BLaER1 treated with 17β-estradiol and CSF1 and Interleukin-3, amounts not matched to agents 10 nM and 100 nM (cell line): Measurements from ENCODE around the gene MVD.

Experiments used
- H3K27ac ChIP-seq, 11 experiments: shearing (Covaris generic); formaldehyde crosslinking; 2 replicates each; pipeline ENCODE4 v1.8.1; 2022
- H3K27me3 ChIP-seq, 11 experiments: shearing (Covaris generic); formaldehyde crosslinking; 2 replicates each; pipeline ENCODE4 v1.8.1; 2022
- H3K36me3 ChIP-seq, 11 experiments: shearing (Covaris generic); formaldehyde crosslinking; 2 replicates each; pipeline ENCODE4 v1.8.1; 2022
- H3K4me1 ChIP-seq, 10 experiments: shearing (Covaris generic); formaldehyde crosslinking; 2 replicates each; pipeline ENCODE4 v1.8.1; 2022
- H3K4me2 ChIP-seq, 11 experiments: shearing (Covaris generic); formaldehyde crosslinking; 2 replicates each; pipeline ENCODE4 v1.8.1; 2022
- H3K4me3 ChIP-seq, 10 experiments: shearing (Covaris generic); formaldehyde crosslinking; 2 replicates each; pipeline ENCODE4 v1.8.1; 2022
- H3K9ac ChIP-seq, 11 experiments: shearing (Covaris generic); formaldehyde crosslinking; 2 replicates each; pipeline ENCODE4 v1.8.1; 2022
- H3K9me3 ChIP-seq, 11 experiments: shearing (Covaris generic); formaldehyde crosslinking; replicated peaks in 1 of 11; 2 replicates each; pipeline ENCODE4 v1.8.1; 2022
- H4K20me1 ChIP-seq, 11 experiments: shearing (Covaris generic); formaldehyde crosslinking; 2 replicates each; pipeline ENCODE4 v1.8.1; 2022
- Cebpa-rat ChIP-seq, 11 experiments: shearing (Covaris generic); IDR thresholded peaks; 2 replicates each; pipeline ENCODE4 v1.8.1; 2022

Gene MVD

DNA sequence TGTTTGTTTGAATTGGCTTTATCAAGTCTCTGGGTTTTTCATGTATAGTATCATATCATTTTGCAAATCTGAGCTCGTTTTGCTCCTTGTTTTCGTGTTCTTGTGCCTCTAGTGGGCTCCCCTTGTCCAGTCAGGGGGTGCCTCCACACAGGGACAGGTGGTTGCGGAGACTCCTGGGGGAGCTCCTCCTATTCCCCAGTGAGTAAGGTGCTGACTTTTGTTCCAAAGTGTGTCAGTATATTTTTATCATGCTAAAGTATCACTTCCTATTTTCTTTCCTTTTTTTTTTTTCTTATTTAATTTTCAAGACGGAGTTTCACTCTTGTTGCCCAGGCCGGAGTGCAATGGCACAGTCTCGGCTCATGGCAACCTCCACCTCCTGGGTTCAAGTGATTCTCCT lies 54.8 kb downstream of the MVD start:
- no peak overlapping the region for H3K4me3 ChIP-seq
- H3K4me2 ChIP-seq: peak overlapping the region; percentile 55 to 79 (median 68)
- no peaks in the 10 kb centered on the region for H3K9me3 ChIP-seq
- H3K27ac ChIP-seq: 0 out of 22 replicates have a peak overlapping the region, but pooled peaks of 3 of the 11 experiments have one; percentile 2 to 34 (median 15)
- peak overlapping the region in 5 of 11 experiments; percentile 21 to 56 (median 30); a peak in 6 of 22 replicates for H3K9ac ChIP-seq
- peaks cover 76 to 99% (median 95%) of the 10 kb centered on the region in 11 experiments for H3K36me3 ChIP-seq
- H3K4me1 ChIP-seq: peaks cover 16 to 48% (median 44%) of the 10 kb centered on the region in 10 experiments
- TF ChIP-seq Cebpa-rat (IDR thresholded peaks at IDR 0.05): no peak
- H3K27me3 ChIP-seq: no peaks in the 10 kb centered on the region
- H4K20me1 ChIP-seq: peaks cover 38 to 88% (median 64%) of the 10 kb centered on the region in 11 experiments; a peak in 21 of 22 replicates

DNA sequence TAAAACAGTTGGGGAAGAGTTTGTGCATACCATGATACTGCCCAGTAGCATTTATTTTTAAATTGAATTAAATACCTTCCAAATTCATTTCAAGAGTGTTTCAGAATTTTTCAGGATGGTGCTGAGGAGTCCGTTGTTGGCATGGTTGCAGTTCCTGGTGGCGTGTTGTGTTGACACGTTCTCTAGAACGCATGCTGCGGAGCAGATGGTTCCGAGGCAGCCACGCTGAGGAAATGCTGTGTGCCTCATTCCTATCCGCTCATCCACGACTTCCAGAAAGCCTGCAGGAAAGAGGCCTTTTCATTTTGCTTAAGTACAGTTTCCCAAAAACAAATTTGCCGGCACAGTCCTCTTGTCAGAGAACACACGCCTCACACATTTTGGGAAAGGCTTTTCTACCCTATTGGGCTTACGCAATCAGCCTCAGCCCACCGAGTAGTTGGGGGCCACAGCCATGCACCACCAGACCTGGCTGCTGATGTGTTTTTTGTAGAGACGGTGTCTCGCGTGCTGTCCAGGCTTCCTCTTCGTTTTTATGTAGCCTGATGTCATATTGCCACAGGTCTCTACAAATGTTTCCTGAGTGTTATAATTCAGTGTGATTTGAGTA lies 56.6 kb downstream of the MVD start:
- peak in 5 of 11 experiments; percentile 49 to 76 (median 59); a peak in 6 of 22 replicates for TF ChIP-seq Cebpa-rat (IDR thresholded peaks at IDR 0.05)
- H3K36me3 ChIP-seq: peaks cover 74 to 99% (median 95%) of the 10 kb centered on the region in 11 experiments
- peak overlapping the region in 3 of 11 experiments; percentile 7 to 9 (median 8); a peak in 1 of 22 replicates for H3K27ac ChIP-seq
- H3K4me2 ChIP-seq: peak overlapping the region in 9 of 11 experiments; percentile 44 to 78 (median 68); a peak in 17 of 22 replicates
- no peak overlapping the region for H3K4me3 ChIP-seq
- no peaks in the 10 kb centered on the region for H3K27me3 ChIP-seq
- H3K9ac ChIP-seq: 0 out of 22 replicates have a peak overlapping the region, but pooled peaks of 1 of the 11 experiments have one; percentile 41
- peaks cover 40 to 88% (median 68%) of the 10 kb centered on the region in 11 experiments; a peak in 20 of 22 replicates for H4K20me1 ChIP-seq
- H3K9me3 ChIP-seq: no peaks in the 10 kb centered on the region
- H3K4me1 ChIP-seq: peaks cover 18 to 57% (median 52%) of the 10 kb centered on the region in 10 experiments

DNA sequence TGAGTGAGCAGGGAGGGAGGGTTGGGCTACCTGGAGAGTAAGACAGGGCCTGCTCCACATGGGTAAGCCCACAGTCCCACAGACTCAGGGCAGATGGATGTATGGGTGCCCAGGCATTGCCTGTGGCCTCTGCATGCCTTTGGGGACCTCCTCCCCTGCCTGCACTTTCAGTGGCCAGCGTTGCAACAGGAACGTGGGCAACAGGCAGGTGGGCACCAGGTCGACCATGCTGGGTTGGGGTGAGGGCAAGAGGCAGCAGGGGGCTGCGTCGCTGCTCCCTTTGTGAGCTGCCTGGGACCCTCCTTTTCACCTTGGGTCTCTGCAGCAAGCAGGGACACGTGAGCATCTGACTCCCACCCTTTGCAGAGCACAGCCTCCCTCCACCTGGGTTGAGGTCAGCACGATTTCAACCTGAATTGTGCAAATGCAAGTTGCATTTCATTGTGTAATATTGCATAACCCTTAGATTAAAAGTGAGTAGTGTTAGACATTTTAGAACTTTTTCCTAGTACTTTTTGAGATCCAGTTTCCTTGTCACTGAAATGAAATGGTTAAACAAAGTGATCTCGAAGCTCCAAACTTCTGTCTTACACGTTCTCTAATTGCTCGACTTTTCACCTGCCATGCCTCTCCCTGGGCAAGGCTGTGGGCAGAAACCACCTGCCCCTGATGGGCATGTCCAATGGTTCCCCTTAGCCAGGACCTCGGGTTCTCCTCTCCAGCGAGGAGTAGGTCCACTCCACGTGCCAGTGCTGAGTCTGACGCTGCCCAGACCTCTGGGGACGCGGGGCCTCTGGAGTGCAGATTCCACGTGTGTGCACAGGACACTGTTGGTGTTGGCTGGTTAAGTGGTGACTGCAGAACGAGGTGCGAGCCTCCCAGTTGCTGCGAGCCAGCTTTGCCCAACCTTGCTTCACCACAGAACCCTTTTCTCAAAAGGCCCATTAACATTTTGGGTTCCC lies 57.4 kb downstream of the MVD start:
- no peaks in the 10 kb centered on the region for H3K27me3 ChIP-seq
- H3K36me3 ChIP-seq: peaks cover 74 to 99% (median 95%) of the 10 kb centered on the region in 11 experiments
- no peak overlapping the region; a peak in 1 of 22 replicates for H3K9ac ChIP-seq
- H3K4me2 ChIP-seq: peak overlapping the region in 9 of 11 experiments; percentile 34 to 78 (median 67); a peak in 16 of 22 replicates
- peaks cover 40 to 88% (median 70%) of the 10 kb centered on the region in 11 experiments; a peak in 20 of 22 replicates for H4K20me1 ChIP-seq
- no peak overlapping the region for H3K4me3 ChIP-seq
- H3K9me3 ChIP-seq: no peaks in the 10 kb centered on the region
- H3K4me1 ChIP-seq: peaks cover 26 to 65% (median 60%) of the 10 kb centered on the region in 10 experiments
- TF ChIP-seq Cebpa-rat (IDR thresholded peaks at IDR 0.05): peak in 1 of 11 experiments; percentile 48; a peak in 2 of 22 replicates
- no peak overlapping the region for H3K27ac ChIP-seq

DNA sequence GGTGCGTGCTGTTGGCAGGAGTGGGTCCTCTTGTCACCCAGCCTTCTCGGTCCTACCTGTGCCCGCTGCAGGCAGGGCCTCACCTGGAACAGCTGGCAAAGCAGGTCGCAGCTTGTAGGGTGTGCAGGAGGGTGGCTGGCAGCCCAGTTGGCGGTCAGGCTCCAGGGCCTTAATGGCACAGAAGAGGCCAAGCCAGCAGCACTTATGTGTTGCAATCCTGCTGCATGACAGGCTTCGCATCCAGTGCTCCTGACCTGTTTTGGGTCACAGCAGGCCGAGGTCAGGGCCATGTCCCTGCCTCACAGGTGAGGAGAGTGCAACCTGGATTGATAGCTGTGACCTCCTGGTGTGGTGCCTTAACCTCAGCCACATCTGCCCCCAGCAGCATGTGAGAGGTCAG lies 60.8 kb downstream of the MVD start:
- H4K20me1 ChIP-seq: peaks cover 22 to 88% (median 62%) of the 10 kb centered on the region in 11 experiments; a peak in 20 of 22 replicates
- H3K27ac ChIP-seq: peak overlapping the region in 4 of 11 experiments; percentile 67 to 81 (median 78); a peak in 6 of 22 replicates
- H3K9ac ChIP-seq: peak overlapping the region in 7 of 11 experiments; percentile 21 to 71 (median 58); a peak in 8 of 22 replicates

More for the DNA sequence above, 60.8 kb downstream of the MVD start:
- Histone ChIP-seq H3K4me1 (peaks cover 44 to 80% (median 75%) of the 10 kb centered on the region in 10 experiments), H3K36me3 (peaks cover 60 to 87% (median 76%) of the 10 kb centered on the region in 11 experiments), H3K27me3 (no peaks in the 10 kb centered on the region), H3K4me3 (no peak overlapping the region), H3K9me3 (no peaks in the 10 kb centered on the region), H3K4me2 (peak overlapping the region in 9 of 11 experiments; percentile 87 to 98 (median 94); a peak in 17 of 22 replicates)
- TF ChIP-seq Cebpa-rat (IDR thresholded peaks at IDR 0.05): 0 out of 22 replicates have a peak, but pooled peaks of 1 of the 11 experiments have one; percentile 21
